ENCODE data around the gene RPLP2. TPM values are rescaled to one million over a fixed set of nuclear protein-coding genes. Genes with fewer than 3 reads are reported as not detected.

The RPLP2 gene
- total and polyA plus RNA-seq, 8 donors, result 360 to 5,956 (median 985) TPM

DNA sequence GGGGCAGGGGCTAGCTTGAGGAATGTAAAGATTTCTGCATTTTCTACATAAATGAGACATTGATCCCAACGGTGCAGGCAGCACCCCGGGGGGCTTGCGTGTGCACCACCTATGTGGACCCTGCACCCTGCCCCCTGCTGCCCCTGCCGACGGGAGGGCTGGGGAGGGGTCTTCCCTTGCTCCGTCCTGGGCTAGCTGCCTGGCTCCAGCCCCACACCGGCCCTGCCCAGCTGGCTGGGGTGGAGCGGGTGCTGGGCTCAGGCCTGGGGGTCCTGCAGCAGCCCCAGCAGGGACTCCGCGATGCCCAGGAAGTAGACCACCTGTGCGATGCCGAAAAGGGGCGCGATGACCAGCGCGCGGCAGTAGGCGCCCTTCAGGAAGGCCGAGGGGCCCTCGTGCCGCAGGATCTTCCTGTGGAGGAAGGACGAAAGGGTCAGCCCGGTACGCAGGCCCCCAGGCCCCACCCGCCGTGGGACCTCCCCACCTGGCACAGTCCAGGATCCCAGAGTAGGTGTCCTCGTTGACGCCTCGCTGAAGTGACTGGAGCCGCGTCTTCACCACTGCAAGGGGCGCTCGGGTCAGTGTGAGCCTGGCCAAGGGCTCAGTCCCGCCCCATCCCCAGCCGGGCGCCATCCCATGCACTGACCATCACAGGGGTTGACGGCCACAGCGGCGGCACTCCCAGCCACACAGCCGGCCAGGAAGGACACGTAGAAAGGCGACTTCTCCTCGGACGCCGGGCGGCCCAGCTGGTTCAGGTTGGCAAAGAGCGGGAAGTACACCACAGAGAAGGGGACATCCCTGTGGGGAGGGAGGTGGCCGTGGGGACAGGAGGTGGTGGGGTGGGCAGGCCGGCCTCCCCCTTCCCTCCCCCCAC, 17.9 kb upstream of the RPLP2 start:
- DNase-seq, result no peak
- peaks cover 5 to 44% (median 23%) of the 10 kb centered on the region in 3 donors for H3K27me3 ChIP-seq
- TF ChIP-seq, protein P1, sequence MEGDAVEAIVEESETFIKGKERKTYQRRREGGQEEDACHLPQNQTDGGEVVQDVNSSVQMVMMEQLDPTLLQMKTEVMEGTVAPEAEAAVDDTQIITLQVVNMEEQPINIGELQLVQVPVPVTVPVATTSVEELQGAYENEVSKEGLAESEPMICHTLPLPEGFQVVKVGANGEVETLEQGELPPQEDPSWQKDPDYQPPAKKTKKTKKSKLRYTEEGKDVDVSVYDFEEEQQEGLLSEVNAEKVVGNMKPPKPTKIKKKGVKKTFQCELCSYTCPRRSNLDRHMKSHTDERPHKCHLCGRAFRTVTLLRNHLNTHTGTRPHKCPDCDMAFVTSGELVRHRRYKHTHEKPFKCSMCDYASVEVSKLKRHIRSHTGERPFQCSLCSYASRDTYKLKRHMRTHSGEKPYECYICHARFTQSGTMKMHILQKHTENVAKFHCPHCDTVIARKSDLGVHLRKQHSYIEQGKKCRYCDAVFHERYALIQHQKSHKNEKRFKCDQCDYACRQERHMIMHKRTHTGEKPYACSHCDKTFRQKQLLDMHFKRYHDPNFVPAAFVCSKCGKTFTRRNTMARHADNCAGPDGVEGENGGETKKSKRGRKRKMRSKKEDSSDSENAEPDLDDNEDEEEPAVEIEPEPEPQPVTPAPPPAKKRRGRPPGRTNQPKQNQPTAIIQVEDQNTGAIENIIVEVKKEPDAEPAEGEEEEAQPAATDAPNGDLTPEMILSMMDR (IDR thresholded peaks at IDR 0.05), result no peak
- no peak for TF ChIP-seq POLR2AphosphoS5 (IDR thresholded peaks at IDR 0.05)
- TF ChIP-seq EP300 (IDR thresholded peaks at IDR 0.05), result no peak
- TF ChIP-seq POLR2A (IDR thresholded peaks at IDR 0.05), result no peak
- no peaks in the 10 kb centered on the region for H3K9me3 ChIP-seq
- WGBS, 5 donors, result 91 to 96% (median 94%) methylated on average over 26 to 49 of the region's 49 CpGs
- H3K27ac ChIP-seq, result no peak overlapping the region
- intact Hi-C loops (cut with DNase I; ENCODE audit: low total_unique reads), result no loop called here
- no peak overlapping the region for H3K4me3 ChIP-seq
- peaks cover 28 to 47% (median 32%) of the 10 kb centered on the region in 4 donors for H3K4me1 ChIP-seq
- peaks cover 15 to 38% (median 29%) of the 10 kb centered on the region in 4 donors for H3K36me3 ChIP-seq

DNA sequence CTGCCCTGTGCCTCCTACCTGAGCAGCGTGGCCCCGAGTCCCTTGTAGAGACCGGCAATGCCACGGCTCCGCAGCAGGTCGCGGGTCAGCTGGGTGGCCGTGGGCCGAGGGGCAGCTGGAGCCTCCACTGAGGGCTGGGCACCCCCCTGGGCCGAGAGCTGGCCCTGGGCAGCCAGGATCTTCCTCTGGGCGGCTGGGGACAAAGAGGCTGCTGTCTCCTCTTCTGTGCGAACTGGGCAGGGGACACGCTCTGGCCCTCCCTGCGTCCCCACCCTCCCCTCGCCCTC, 17.3 kb upstream of the RPLP2 start:
- H3K4me1 ChIP-seq, result peaks cover 33 to 53% (median 37%) of the 10 kb centered on the region in 4 donors
- 94 to 99% (median 94%) methylated on average over 13 to 15 of the region's 15 CpGs for WGBS, 5 donors
- H3K27me3 ChIP-seq, result peaks cover 5 to 39% (median 23%) of the 10 kb centered on the region in 3 donors
- no peak overlapping the region for H3K4me3 ChIP-seq
- peaks cover 15 to 38% (median 29%) of the 10 kb centered on the region in 4 donors for H3K36me3 ChIP-seq
- no peak for DNase-seq
- H3K27ac ChIP-seq, result no peak overlapping the region
- TF ChIP-seq POLR2AphosphoS5 (IDR thresholded peaks at IDR 0.05) (no peak), EP300 (IDR thresholded peaks at IDR 0.05) (no peak), POLR2A (IDR thresholded peaks at IDR 0.05) (no peak)
- TF ChIP-seq, protein P1 (IDR thresholded peaks at IDR 0.05), result no peak
- H3K9me3 ChIP-seq, result no peaks in the 10 kb centered on the region
- intact Hi-C loops (cut with DNase I; ENCODE audit: low total_unique reads), result no loop called here

DNA sequence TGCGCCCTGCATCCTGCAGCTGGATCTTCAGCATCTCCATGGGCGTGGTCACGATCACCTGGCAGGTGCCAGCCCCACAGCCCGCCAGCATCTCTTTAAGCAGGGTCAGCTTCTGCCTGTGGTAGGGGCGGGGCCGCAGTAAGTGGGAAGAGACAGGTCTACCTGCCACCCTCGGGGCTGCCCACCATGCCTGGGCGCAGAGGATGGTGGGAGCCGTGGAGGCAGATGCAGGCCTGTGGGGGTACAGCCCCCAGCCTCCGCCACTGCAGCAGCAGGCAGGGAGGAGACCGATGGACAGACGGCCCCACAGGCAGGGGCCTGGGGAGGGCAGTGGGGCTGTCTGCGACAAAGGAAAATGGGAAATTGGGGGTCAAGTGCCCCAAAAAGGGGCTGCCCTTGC, 16.9 kb upstream of the RPLP2 start:
- Histone ChIP-seq H3K27ac (no peak overlapping the region), H3K27me3 (peaks cover 5 to 35% (median 23%) of the 10 kb centered on the region in 3 donors), H3K36me3 (peaks cover 15 to 38% (median 29%) of the 10 kb centered on the region in 4 donors), H3K9me3 (no peaks in the 10 kb centered on the region), H3K4me1 (peaks cover 33 to 55% (median 41%) of the 10 kb centered on the region in 4 donors), H3K4me3 (no peak overlapping the region)
- no peak for DNase-seq
- 89 to 94% (median 92%) methylated on average over 7 to 13 of the region's 13 CpGs for WGBS, 5 donors
- TF ChIP-seq, protein P1 (IDR thresholded peaks at IDR 0.05), result no peak
- TF ChIP-seq POLR2A (IDR thresholded peaks at IDR 0.05) (no peak), POLR2AphosphoS5 (IDR thresholded peaks at IDR 0.05) (no peak), EP300 (IDR thresholded peaks at IDR 0.05) (no peak)
- intact Hi-C loops (cut with DNase I; ENCODE audit: low total_unique reads), result no loop called here

DNA sequence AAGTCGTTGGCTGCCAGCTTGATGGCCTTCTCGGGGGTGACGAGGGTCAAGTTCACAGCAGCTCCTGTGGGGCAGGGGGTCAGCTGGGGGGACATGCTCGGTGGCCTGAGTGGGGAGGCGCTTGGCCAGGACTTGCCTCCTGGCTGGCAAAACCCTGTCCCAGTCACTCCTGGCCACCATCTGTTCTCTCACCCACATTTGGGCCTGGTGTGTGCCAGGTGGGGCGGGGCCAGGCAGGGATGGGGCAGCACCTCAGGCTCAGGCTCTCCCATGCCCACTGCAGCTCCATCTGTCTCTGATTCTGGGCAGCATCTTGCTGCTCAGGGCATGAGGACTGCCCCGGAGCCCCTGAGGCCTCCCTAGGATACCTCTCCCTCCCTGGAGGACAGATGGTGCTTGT, 16.2 kb upstream of the RPLP2 start:
- peaks cover 37 to 60% (median 45%) of the 10 kb centered on the region in 4 donors for H3K4me1 ChIP-seq
- intact Hi-C loops (cut with DNase I; ENCODE audit: low total_unique reads), result no loop called here
- no peak overlapping the region for H3K4me3 ChIP-seq
- no peak overlapping the region for H3K27ac ChIP-seq
- H3K9me3 ChIP-seq, result no peaks in the 10 kb centered on the region
- peaks cover 15 to 38% (median 29%) of the 10 kb centered on the region in 4 donors for H3K36me3 ChIP-seq
- H3K27me3 ChIP-seq, result peaks cover 5 to 29% (median 16%) of the 10 kb centered on the region in 3 donors
- DNase-seq, result no peak
- TF ChIP-seq POLR2A (IDR thresholded peaks at IDR 0.05) (no peak), EP300 (IDR thresholded peaks at IDR 0.05) (no peak), POLR2AphosphoS5 (IDR thresholded peaks at IDR 0.05) (no peak)
- TF ChIP-seq, protein P1 (IDR thresholded peaks at IDR 0.05), result no peak
- WGBS, 5 donors, result 82 to 93% (median 86%) methylated on average over 5 to 7 of the region's 7 CpGs
